SK-N-MC (cell line): Measurements from ENCODE around the gene KRTAP5-11.

Source experiments
- FOXP2 ChIP-seq: optimal IDR thresholded peaks from 2 replicates; pipeline ENCODE3; 2011; ENCODE audit warnings: mild to moderate bottlenecking, moderate library complexity; ENCODE audit not compliant: insufficient read depth; ENCODE audit errors: extremely low read length, control extremely low read depth
- POLR2AphosphoS5 ChIP-seq: IDR thresholded peaks from 2 replicates; pipeline ENCODE4 v1.6.1; 2012; ENCODE audit warnings: mild to moderate bottlenecking, low read depth, low read length, borderline replicate concordance

GRCh38 chr11:71582309-71582895, at the start of gene KRTAP5-11:
- no peak for TF ChIP-seq FOXP2
- no peak for TF ChIP-seq POLR2AphosphoS5
